Uterus (tissue), 2 donors: ENCODE data around the gene MEIG1.

ENCODE experiments used
- CTCF ChIP-seq, 4 experiments: fragments of 200-600 bp in 2 of 4; fragments of 450-650 bp in 2 of 4; sonication (generic) in 2 of 4; IDR thresholded peaks; one replicate each; pipeline ENCODE4 v1.5.1; 2016 to 2019; ENCODE audit warnings: antibody characterized with exemption in 4 of 4, mild to moderate bottlenecking in 2 of 4, moderate library complexity in 1 of 4
- POLR2A ChIP-seq, 2 donors: fragments of 450-650 bp; IDR thresholded peaks; one replicate each; pipeline ENCODE4 v1.6.1; 2016; ENCODE audit warnings: antibody characterized with exemption in 2 of 2, mild to moderate bottlenecking in 1 of 2, moderate library complexity in 1 of 2

DNA sequence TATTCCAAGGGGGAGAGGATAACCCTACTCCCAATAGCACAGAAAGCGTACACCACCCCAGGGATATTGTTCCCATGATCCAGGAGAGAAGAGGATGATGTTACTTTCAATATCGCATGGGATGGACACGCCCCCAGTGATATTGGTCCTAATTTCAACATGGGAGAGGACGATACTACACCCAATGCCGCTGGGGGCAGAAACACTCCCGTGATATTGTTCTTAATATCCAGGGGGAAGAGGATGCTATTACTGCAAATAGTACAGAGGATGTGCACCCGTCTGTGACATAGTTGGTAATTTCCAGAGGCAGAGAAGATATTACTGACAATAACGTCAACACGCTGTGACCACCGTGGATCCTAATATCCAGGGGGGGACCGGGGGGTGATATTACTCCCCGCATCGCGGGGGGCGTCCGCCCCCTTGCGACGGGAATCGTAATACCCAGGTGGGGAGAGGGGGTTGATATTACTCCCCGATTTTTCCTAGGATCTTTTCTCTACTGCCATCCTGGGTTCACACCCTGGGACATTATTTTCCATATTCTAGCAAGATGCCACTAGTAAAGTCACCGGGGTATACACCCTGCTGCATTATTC is 16.6 kb downstream of the MEIG1 start:
- TF ChIP-seq POLR2A (IDR thresholded peaks at IDR 0.05) (no peak), CTCF (IDR thresholded peaks at IDR 0.05) (no peak)
